Chondrocyte (in vitro differentiated cells): ENCODE measurements around the gene CD47. TPM values are rescaled to one million over a fixed set of nuclear protein-coding genes. Genes with fewer than 3 reads are reported as not detected.
A peak's percentile ranks its signal among the peaks of the same experiment; 100 is the strongest.

Source experiments
- DNase-seq: peaks from one replicate; pipeline ENCODE4 v3.0.0; 2021; ENCODE audit warnings: mixed read lengths, low spot score
- H3K27ac Mint-ChIP-seq: one replicate; pipeline ENCODE4 v1.8.0; 2021; ENCODE audit warnings: mild to moderate bottlenecking, moderate library complexity, mixed read lengths; ENCODE audit not compliant: unreplicated experiment
- H3K27me3 Mint-ChIP-seq: 2 replicates; pipeline ENCODE4 v1.8.0; 2021; ENCODE audit warnings: low read depth, mixed read lengths
- H3K36me3 Mint-ChIP-seq: 2 replicates; pipeline ENCODE4 v1.8.0; 2021; ENCODE audit warnings: low read depth, mixed read lengths
- H3K4me1 Mint-ChIP-seq: 2 replicates; pipeline ENCODE4 v1.8.0; 2021; ENCODE audit warnings: low read depth, mild to moderate bottlenecking, mixed read lengths
- H3K4me3 Mint-ChIP-seq: one replicate; pipeline ENCODE4 v1.8.0; 2021; ENCODE audit warnings: mild to moderate bottlenecking, moderate library complexity, mixed read lengths; ENCODE audit not compliant: unreplicated experiment
- H3K9me3 Mint-ChIP-seq: 2 replicates; pipeline ENCODE4 v1.8.0; 2021; ENCODE audit warnings: low read depth, mixed read lengths
- total RNA-seq: library from RNA; stranded (reverse); gene quantifications from 3 replicates; pipeline ENCODE4 v1.2.1, GENCODE V29; 2021
- TF ChIP-seq, protein P1 (sequence below): fragments of 200-600 bp; sonication (generic); IDR thresholded peaks from 2 replicates; pipeline ENCODE4 v1.5.0; 2021; ENCODE audit warnings: antibody characterized with exemption, mild to moderate bottlenecking, moderate library complexity

CD47 gene
- total RNA-seq, 1 donor from 2014 or later, result 43.1 TPM

DNA sequence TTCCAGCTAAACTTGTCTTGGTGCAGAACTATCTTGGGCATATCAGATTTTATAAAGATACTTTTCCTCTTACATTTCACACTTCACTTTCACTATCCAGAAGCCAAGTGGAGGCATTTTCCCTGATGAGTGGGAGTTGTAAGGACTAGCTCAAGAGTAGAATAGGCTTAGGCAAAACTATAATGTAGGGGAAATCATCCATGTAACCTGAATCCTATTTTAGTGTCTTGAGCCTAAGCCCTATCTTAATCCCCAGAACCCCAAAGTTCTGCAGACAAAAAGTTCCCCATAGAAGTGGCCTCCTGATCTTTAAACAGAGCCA, 42.2 kb upstream of the CD47 start:
- Mint-ChIP-seq H3K4me3 (no peak overlapping the region), H3K4me1 (peaks cover 28% of the 10 kb centered on the region), H3K9me3 (no peaks in the 10 kb centered on the region), H3K36me3 (no peaks in the 10 kb centered on the region), H3K27me3 (no peaks in the 10 kb centered on the region), H3K27ac (no peak overlapping the region)
- TF ChIP-seq, protein P1, sequence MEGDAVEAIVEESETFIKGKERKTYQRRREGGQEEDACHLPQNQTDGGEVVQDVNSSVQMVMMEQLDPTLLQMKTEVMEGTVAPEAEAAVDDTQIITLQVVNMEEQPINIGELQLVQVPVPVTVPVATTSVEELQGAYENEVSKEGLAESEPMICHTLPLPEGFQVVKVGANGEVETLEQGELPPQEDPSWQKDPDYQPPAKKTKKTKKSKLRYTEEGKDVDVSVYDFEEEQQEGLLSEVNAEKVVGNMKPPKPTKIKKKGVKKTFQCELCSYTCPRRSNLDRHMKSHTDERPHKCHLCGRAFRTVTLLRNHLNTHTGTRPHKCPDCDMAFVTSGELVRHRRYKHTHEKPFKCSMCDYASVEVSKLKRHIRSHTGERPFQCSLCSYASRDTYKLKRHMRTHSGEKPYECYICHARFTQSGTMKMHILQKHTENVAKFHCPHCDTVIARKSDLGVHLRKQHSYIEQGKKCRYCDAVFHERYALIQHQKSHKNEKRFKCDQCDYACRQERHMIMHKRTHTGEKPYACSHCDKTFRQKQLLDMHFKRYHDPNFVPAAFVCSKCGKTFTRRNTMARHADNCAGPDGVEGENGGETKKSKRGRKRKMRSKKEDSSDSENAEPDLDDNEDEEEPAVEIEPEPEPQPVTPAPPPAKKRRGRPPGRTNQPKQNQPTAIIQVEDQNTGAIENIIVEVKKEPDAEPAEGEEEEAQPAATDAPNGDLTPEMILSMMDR, result no peak
- DNase-seq, result no peak

GRCh38 chr3:108131475-108132134, 40.8 kb upstream of the CD47 start:
- Mint-ChIP-seq H3K27me3 (no peaks in the 10 kb centered on the region), H3K4me3 (no peak overlapping the region), H3K36me3 (no peaks in the 10 kb centered on the region), H3K4me1 (peaks cover 28% of the 10 kb centered on the region), H3K27ac (peak overlapping the region; percentile 81), H3K9me3 (no peaks in the 10 kb centered on the region)
- no peak for DNase-seq
- TF ChIP-seq, protein P1, result no peak

- Mint-ChIP-seq H3K27me3 (no peaks in the 10 kb centered on the region), H3K36me3 (no peaks in the 10 kb centered on the region), H3K4me1 (peaks cover 28% of the 10 kb centered on the region), H3K9me3 (no peaks in the 10 kb centered on the region), H3K27ac (peak overlapping the region; percentile 81), H3K4me3 (no peak overlapping the region)
- DNase-seq, result no peak
- TF ChIP-seq, protein P1, result no peak
Measured at GRCh38 chr3:108130701-108131474, 40.1 kb upstream of the CD47 start.

- H3K27me3 Mint-ChIP-seq, result no peaks in the 10 kb centered on the region
- H3K4me3 Mint-ChIP-seq, result no peak overlapping the region
- no peak for DNase-seq
- no peaks in the 10 kb centered on the region for H3K36me3 Mint-ChIP-seq
- TF ChIP-seq, protein P1, result no peak
- no peaks in the 10 kb centered on the region for H3K9me3 Mint-ChIP-seq
- H3K27ac Mint-ChIP-seq, result no peak overlapping the region
- H3K4me1 Mint-ChIP-seq, result peaks cover 28% of the 10 kb centered on the region
Measured at GRCh38 chr3:108130236-108130635, 39.4 kb upstream of the CD47 start.

DNA sequence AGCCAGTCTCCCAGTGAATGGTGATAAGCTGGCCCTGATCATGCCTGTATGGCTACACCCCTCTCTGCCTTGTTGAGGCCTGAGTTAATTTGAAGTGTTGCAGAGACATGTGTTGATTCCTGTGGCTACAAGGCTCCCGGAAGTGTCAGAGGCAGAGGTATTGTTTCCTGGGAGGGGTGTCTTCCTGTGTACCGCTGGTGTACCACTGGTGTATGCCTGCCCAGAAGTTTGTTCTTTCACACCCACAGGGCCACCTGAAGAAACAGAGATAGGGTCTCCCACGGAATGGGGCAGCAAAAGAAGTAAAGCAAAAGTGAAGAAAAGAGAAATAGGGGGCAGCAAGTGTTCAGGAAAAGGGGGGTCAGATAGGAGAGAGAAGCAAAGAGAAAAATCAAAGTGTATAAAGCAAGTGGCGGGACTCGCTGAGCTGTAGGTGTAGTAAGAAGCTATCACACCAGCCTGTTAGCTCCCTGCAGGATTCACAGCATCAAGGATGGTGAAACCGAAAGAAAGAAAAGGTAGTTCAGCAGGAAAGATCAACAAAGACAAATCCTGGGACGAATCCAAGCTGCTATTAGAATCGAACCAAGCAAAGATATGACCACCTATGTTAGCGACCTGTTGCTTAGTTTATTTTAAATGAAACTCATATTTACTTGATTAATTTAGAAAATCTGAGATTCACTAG, 36.6 kb upstream of the CD47 start:
- H3K27me3 Mint-ChIP-seq, result peaks cover 2% of the 10 kb centered on the region
- no peak for DNase-seq
- no peak overlapping the region for H3K4me3 Mint-ChIP-seq
- H3K9me3 Mint-ChIP-seq, result no peaks in the 10 kb centered on the region
- peaks cover 21% of the 10 kb centered on the region for H3K4me1 Mint-ChIP-seq
- TF ChIP-seq, protein P1, result no peak
- no peak overlapping the region for H3K27ac Mint-ChIP-seq
- H3K36me3 Mint-ChIP-seq, result no peaks in the 10 kb centered on the region
